C4-2B (cell line): ENCODE data around the gene GLE1.

ENCODE experiments used
- ZFX ChIP-seq: fragments of 450-650 bp; IDR thresholded peaks from 2 replicates; pipeline ENCODE4 v1.6.1; 2017
- TF ChIP-seq, protein P1 (sequence below): fragments of 450-650 bp; conservative IDR thresholded peaks from 2 replicates; pipeline ENCODE4 v1.5.1; 2017; ENCODE audit warnings: mild to moderate bottlenecking

GRCh38 chr9:128495804-128496417, 8.6 kb upstream of the GLE1 start:
- TF ChIP-seq, protein P1, sequence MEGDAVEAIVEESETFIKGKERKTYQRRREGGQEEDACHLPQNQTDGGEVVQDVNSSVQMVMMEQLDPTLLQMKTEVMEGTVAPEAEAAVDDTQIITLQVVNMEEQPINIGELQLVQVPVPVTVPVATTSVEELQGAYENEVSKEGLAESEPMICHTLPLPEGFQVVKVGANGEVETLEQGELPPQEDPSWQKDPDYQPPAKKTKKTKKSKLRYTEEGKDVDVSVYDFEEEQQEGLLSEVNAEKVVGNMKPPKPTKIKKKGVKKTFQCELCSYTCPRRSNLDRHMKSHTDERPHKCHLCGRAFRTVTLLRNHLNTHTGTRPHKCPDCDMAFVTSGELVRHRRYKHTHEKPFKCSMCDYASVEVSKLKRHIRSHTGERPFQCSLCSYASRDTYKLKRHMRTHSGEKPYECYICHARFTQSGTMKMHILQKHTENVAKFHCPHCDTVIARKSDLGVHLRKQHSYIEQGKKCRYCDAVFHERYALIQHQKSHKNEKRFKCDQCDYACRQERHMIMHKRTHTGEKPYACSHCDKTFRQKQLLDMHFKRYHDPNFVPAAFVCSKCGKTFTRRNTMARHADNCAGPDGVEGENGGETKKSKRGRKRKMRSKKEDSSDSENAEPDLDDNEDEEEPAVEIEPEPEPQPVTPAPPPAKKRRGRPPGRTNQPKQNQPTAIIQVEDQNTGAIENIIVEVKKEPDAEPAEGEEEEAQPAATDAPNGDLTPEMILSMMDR, result no peak
- TF ChIP-seq ZFX, result no peak
